Stimulated activated CD8-positive, alpha-beta memory T cell treated with anti-CD3 and anti-CD28 coated beads, Interleukin-4, amount 100 ng/mL, for 48 hours (primary cell): Measurements from ENCODE around the gene MRPL23.

ENCODE experiments used
- DNase-seq: peaks from one replicate; pipeline ENCODE4 v3.0.0-alpha.2; 2020

Gene MRPL23

DNA sequence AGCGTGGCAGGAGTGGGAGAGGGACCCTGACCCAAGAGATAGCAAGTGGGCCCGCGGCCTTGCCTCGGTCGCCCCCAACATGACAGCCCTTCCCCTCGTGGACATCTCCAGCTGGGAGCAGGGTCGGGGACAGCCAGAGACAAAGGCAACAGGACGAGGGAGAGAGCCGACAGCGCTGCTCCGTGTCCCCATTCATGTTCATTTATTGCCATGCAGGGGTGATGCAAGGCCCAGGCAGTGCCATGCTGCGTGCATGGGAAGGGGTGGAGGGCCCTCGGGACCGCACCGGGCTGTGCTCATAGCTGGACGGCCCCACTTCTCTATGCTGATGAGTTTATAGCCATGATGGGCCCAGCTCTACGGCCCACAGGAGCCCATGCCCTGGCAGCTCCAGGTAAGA lies 12.7 kb downstream of the MRPL23 start:
- DNase-seq: no peak

DNA sequence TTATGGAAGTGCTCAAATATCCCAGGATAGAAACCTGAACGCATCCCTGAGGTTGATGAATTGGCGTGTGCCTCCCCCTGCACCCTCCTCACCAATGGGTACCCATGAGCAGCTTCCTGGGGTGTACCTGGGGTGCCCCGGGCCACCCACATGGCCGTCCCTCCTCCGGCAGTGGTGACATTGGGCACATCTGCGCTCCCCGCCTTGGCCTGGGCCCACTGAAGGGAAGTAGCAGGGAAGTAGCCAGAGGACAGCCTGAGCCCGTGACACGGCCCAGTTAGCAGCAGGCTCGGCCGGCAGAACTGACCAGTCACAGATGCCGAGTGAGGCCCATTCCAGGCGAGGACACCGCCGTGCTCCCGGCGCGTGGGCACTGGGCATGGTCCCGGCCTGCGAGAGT lies 16.7 kb downstream of the MRPL23 start:
- DNase-seq: no peak

DNA sequence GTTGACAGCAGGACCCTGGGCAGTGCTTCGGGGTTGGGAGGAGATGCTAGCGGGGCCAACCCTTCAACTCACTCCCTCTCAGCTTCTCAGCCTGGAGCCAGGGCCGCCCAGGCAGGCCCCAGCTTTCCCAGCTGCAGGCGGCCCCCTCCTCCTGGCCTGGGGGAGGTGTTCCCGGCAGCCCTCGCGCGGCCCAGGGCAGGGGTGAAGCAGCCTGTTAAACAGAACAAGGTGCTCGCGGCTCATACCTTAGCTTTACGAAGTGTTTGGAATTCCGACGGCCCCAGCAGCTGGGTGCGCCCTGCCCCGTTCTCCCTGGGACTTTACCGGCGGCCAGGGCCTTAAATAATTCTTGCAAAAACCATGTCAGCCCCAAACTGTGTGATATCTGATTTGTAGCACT lies 17.2 kb downstream of the MRPL23 start:
- DNase-seq: no peak

DNA sequence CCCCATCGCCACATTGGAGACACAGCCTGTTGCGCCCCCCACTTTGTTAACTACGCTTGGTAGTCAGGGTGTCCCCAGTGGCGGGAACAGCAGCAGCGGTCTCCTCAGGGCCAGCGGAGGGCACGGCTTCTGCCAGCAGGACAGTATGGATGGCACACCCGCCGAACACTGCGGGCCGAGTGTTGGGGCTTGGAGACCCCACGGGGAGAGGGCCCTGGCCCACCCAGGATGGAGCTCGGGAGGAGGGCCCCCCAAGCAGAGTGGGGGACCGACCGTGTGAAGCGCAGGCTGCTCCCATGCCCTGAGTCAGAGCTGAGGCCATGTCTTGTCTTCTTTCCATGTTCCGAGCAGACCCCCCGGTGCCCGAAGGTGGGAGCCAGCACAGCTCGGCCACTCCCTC lies 17.8 kb downstream of the MRPL23 start:
- DNase-seq: no peak

DNA sequence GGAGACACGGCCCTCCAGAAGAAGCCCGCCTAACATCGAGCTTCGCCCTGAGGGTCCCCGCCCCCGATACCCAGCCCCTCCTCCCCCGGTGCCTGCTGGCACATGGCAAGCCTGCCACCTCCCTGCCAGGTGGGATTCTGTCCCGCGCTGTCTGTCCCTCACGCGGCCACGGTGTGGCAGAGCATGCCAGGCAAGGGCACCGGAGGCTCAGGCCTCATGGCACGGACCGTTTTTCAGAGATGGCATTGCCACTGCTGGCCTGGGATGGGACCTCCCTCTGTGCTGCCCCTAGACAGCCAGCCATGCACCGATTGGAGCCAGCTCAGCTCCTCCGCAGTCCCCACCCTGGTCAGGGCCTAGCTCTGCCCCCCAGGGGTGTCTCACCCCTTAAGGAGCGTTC lies 19.4 kb downstream of the MRPL23 start:
- DNase-seq: no peak

DNA sequence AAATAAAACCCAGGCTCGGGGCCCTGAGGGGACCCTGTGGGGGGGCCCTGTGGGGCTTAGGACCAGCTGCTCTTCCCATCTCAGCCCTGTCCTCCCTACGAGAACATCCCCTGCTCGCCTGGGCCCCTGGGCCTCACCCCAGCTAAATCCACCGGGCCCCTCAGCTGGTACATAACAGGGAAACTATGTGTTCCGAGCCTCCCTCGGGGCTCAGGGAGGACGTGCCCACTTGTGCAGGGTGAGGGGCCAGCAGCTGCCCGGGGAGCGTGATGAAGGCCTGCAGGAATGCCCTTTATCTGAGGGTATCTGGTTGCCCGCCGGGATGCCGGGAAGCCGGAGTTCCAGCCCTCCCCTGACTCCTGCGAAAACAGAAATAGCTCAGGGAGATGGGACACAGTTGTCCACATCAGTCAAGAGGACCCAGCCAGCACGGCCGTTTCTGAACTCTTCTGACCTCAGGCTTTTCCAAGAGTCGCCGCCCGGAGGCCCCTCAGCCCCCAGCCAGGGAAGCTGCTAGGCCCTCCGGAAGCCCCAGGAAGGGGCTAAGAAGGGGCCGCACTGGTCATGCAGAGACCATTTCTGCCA lies 20.6 kb downstream of the MRPL23 start:
- no peak for DNase-seq

DNA sequence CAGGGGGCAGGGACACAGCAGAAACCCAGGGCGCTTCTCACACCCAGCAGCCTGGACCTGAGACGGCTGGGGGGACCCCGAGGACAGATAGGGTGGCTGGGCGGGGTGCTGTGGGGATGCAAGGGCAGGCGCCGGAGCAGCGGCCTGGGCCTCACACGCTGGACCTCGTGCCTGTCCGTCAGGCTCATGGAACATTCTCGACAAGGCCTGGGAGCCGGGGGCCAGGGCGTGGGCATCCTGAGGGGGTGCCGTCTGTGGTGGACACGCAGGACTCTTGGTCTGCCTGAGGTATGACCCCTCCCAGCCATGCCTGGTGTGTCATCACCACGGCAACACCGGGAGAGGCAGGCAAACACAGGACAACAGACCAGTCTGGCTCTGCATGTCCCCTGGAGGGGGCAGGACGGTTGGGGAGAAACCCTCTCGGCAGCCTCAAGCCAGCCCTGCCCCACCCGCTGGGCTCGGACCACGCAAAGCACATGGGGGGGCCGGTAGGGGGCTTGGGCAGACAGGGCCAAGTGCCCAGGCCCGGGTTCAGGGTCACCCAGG lies 21.4 kb downstream of the MRPL23 start:
- DNase-seq: no peak

DNA sequence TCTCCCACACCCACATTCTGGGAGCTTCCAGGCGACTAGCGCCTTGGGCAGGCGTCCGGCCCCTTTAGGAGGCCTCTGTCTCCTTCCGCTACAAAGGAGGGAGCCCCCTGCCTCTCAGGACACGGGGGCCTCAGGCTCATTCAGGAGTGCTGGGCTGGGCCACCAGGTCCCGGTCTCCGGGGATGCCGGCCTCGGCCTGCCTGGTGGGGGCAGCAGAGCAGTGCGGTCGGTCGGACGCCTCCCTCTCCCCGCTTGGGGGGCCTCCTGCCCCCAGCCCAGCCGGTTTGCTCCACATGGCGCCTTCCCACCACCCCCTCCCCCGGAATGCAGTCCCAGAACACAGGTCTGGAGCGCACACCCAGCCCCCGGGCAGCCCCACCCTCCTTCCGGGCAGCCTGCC lies 21.9 kb downstream of the MRPL23 start:
- no peak for DNase-seq

DNA sequence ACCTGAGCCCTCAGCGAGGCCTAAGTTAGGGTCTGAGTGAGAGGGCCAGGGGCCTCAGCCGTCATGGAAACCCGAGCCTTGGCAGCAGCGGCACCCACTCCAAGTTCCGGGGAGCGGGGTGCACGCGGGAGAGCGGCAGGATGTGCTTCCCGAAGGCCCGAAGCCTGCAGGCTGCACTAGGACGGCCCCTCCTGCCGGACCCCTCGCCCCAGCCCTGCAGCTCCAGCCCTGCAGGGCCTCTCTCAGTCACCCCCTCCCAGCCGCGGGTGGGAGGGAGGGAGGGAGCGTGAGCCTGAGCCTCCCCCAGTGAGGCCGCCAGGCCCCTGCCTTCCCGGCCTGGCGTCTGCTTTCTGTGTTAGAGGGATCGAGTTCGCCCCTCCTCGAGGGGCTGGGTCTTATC lies 22.6 kb downstream of the MRPL23 start:
- no peak for DNase-seq

DNA sequence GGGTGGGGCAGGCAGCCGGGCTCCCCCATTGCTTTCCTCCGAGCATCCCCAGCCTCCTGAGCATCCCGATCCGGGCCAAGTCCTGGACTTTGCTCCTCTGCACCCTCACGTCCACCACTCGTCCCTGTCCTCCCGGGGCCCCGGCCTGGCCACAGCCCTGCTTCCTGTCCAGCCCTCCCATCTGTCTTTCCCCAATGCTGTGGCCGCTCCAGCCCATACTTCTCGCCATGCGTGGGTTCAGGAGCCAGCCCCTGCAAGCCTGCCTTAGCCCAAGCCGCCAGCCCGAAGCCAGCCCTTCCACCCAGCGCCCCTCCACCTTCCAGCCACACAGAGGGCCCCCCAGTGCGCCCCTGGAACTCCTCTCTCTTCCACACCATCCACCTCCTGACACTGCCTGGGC lies 23.8 kb downstream of the MRPL23 start:
- DNase-seq: no peak

DNA sequence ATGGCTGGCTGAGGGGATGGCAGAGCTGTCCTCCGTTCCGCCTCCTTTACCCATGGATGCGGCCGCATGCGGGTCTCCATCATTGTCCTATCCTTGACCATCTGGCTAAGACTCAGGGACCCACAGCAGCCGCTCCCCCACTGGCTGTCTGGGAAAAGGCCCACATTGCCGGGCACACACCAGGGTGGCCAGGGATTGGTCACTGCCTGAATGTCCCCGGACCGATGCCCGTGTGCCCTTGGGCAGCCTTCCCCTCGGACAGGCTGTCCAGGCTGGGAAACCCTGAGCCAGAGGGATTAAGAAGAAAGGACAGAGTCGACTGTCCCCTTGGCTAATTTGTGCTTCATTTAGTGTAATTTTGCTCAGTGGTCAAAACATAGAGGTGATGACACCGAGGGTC lies 28.1 kb downstream of the MRPL23 start:
- no peak for DNase-seq

DNA sequence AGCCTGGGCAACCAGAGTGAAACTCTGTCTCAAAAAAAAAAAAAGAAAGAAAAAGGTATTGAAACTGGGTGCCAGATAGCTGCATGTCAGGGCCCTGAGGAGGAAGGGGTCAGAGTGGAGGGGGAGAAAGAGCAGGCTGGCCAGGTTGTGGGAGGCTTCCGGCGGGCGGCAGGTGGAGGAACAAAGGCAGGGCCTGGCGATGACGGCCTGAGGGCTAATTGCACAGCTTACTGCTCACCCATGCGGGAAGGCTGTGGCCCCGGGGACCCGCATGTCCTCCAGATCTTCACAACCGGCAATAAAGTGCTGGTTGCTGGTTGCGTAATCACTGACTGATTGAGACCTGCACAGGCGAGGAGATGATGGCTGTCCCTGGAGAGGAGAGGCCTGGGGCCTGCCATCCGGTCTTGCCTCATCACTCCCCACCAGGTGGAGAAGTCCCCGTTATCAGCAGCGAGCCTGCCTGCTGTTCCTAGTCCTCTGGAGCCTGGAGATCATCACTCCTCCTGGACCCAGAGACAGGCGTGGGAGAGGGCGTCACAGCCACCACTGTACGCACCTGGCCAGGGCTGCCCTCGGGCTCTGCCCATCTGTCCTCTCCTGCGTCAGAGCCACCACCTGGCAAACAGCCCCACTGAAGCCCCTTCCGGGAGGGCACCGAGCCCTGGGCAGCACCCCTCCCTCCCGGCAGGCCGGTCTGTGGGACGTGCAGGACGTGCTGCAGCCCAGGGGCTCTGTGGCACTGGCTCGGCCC lies 31.8 kb downstream of the MRPL23 start:
- no peak for DNase-seq

DNA sequence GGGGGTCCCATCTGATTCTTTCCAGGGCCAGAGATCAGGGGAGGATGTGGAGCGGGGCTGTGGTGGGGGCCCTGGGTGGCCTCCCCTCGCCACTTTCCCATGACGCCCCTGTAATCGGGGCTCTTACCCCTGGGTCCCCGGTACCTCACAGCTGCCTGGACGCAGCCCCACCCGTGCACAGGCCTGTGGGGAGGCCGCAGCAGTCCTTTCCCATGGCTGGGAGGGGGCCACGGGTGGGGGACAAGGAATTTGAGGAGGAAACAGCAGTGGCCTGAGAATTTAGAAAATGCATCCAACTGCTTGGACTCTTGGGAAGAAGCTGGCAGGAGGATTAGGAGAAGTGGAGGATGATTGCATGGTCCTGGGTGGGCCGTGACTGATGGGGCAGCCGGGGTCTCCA lies 32.5 kb downstream of the MRPL23 start:
- DNase-seq: no peak

DNA sequence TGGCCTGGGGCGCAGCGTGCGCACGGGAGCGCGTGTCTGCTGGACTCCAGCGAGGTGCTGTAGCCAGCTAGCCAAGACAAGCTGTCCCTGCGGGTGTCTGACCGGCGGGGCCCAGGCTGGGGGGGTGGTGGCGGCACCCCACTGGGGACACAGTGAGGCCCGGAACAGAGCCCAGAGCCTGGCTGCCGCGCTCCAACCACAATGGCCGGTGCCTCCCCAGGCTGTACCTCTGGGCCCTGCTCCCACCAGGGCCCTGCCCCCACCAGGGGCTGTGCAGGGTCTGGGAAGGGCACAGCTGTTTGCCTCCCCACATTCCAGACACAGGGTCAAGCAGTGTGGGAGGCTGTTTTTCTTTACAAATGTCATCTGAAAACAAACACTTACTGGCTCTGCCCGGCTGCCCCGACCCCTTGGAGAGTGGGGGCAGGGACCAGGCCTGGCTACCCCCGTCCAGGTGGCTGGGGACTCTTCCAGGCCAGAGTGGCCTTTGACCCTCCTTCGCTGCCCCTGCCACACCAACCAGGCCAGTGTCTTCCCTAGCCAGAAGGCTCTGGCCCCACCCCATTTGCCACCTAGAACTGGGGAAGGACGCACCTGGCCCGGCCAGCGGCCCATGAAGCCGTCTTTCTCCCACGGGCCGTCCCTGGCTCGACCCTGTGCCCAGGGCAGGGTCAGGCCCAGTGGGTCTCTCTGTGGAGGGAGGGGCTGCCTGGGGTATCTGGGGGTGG lies 35.9 kb downstream of the MRPL23 start:
- no peak for DNase-seq

DNA sequence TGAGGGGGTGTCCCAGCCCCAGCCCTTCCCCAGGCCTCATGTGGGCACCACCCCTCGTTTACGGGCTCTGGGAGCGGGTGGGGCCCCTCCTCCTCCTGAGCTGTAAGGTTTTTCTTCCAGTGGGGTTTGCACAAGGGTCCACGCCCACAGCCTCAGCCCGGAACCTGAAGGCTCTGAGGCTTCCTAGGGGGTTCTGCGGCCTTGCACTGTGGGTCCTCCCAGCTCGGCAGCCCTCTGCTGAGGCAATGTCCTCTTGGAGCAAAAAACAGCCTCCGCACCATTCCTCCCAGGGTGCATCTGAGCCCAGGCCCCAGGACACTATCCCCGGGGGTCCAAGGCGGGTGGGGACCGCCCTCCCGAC lies 36.4 kb downstream of the MRPL23 start:
- DNase-seq: no peak

DNA sequence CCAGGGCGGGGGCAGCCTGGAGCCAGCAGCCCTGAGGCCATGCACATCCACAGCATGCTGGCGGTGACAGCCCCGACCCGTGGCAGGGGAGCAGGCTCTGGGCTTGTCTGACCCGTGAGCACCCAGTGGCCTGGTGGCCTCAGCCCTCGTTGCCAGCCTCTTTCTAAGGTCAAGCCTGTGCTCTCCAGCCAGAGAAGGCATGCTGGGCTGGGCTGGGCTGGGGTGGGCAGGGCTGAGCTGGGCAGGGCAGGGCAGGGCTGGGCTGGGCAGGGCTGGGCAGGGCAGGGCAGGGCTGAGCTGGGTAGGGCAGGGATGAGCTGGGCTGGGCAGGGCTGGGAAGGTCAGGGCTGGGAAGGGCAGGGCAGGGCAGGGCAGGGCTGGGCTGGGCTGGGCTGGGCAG lies 39.9 kb downstream of the MRPL23 start:
- no peak for DNase-seq

DNA sequence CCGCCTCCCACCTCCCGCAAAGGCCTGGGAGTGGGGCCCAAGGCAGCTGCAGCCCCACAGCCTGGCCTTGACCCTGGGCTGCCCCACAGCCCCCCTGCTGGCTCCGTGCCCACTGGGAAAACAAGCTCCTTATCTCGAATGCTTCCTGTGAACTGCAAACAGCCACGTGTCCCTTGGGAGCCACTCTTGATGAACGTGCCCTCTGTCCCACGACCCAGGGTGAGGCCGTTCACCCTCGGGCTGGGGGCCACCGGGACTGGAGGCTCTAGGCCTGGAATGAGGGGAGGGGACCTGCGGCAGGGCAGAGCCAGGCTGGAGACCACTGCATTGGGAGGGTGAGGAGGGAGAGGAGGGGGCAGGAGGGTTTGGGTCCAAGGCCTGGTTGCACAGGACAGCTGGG lies 41.0 kb downstream of the MRPL23 start:
- no peak for DNase-seq

DNA sequence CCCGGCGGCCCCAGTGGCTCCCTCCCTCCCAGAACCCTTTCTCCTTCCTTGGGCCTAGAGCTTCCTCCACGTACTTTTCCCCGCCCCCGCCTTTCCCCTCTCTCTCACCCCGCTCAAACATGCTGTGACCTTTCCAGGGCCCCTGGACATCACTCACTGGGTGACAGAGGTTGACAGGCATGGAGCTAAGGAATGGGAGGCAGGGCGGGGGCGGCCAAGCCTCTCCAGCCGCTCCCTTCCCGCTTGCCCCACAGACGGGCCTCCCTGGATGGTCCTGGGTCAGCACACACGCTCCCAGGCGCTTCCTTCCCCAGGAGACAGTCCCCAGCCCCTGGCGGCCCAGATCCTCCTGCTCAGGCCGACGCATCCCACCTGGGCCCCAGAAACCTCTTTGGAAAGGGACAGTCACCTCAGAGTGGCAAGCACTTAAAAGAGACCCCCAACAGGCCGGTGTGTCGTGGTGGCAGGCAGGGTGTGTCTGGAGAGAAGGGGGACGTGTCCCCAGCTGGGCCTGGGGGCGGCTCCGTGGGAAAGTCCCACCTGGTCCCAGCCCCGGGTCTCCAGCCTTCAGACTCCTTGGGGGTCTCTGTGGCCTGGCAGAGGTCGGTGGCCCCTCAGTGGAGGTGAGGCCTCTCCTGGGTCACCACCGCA lies 41.7 kb downstream of the MRPL23 start:
- no peak for DNase-seq

DNA sequence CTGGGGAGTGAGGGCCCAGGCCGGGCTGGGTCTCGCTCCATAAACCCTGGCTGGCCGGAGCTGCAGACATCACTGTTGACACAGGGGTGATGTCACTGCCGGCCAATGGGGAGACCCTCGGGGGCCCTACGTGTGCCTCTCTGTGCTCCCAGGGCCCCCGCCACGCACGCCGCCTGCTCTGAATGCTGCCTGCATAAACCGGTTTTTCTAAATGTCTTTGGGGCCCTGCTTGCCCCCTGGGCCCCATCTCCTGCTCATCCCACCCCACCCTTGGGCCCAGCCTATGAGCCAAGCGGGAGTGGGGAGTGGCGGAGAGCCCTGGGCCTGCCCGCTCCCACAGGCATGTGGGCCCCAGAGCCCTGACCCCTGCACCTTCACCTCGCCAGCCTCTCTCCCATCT lies 42.8 kb downstream of the MRPL23 start:
- DNase-seq: no peak

DNA sequence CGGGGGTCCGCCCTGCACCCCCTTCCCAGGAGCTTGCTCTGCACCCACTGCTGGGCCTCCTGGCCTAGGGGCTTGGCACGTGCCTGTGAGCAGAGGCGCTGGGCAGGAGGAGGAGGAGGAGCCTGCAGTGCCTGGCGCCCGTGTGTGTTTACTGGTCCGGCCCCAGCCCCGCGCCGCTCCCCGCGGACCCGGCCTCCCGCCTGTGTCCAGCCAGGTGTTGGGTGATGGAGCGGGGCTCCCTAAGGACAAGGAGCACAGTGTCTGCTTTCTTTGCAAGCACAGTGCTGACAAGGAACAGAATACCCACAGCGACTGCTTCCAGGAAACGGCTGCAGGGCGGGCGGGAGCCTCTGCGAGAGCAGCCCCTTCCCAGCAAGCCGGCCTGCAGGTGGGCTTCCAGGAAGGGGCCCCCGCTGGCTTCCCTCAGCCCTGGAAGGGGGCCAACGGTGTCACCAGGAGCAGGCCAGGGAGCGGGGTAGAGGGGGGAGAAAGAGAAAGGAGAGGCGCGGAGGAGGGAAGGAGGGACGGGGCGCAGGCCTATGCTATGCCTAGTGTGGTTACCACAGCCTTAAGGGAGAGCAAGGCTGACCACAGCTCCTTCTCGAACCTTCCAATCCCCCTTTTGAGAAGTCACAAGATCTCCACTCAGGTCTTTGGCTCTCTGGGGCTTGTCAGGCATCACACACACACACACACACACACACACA lies 43.9 kb downstream of the MRPL23 start:
- DNase-seq: no peak

DNA sequence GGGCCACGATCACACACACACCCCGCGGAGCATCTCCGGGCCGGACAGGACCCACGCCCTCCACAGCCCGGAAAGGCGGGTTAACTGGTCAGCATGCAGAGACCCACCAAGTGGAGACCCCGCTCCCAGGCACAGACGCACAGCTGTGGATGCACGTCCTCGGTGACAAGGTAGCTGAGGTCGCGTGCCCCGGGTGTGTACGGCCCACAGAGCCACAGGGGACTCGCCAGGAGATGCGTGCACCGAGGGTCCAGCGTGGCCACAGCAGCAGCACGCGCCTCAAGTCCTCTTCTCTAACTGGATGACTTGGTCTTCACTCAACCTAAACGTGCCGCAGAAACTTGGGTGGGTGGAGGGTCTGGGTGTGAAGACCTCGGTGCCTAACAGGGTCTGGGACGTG lies 45.0 kb downstream of the MRPL23 start:
- DNase-seq: no peak

DNA sequence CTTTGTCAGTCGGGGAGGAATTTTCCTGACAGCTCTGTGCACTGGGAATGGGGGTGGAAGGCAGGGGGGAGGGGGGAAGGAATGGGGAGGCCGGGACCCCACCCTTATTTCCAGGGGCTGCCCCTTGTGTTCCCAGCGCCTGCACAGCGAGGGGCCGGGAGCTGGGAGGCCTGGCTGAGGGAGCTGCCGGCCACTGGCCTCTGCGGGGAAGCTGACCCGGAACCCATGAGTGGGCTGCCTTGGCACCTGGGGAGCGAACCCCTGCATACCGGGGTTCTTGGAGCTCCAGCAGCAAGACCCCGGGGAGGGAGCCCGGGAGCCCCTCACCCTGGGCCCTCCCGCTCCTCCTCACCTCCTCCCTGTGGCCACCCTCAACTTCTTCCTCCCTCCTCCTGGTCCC lies 47.0 kb downstream of the MRPL23 start:
- DNase-seq: no peak

DNA sequence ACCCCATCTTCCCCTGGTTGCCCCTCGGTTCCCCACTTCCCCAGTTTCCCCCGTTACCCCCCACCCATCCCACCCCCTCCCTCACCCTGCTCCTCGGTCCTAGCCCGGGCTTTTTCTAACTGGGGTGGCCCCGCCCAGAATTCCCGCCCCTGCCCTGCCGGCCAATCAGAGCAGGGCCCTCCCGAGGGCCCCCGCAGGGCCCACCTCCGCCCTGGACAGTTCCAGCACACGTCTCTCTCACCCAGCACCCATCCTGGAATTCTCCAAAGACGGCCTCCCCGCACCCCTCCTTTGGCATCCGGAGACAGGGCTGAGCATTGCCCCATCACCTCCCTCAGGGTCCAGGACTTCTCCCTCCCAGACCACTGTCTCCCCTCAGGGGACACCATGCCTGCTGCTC lies 50.6 kb downstream of the MRPL23 start, which contains the start of gene H19:
Gene H19 (minus strand): TSS at position 88 of the 400 bp plus-strand sequence.
- no peak for DNase-seq
